ENCODE data around the gene EMP2. TPM values are rescaled to one million over a fixed set of nuclear protein-coding genes. Genes with fewer than 3 reads are reported as not detected.

Gene EMP2
- total RNA-seq, 4 donors from 2014 or later = 108 to 121 (median 109) TPM

DNA sequence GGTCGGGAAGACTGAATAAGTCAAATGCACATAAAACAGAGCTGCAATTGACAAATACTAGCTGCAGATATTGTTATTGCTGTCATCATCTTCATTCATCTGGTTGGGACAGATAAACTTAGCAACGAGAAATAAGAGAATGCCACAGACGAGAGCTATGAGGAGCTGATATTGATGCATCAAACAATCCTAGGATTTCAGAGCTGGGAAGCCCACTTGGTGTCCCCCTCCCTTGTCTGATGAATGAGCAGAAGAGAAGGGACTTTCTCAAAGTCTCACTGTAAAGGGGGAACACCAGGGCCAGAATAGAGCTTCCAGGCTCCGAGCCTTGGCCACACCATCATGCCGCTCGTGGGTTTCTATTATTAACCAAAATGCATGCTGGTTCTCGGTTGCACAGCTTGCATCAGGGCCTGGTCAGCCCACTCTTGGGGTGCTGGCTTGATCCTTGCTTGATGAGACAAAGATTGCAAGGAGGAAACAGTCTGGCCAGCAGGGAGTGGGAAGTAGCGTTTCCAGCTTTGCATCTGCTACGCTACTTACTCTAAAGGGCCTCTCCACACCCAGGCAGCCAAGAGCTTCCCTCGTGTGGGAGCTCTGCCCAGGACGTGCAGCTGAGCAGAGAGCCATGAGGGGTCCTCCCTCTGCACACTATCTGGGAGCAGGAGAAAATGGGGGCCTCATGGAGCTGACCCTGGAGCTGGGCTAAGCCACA, 28.4 kb upstream of the EMP2 start:
- 70 to 87% methylated on average over 7 of the region's 11 CpGs for WGBS, 2 donors
- TF ChIP-seq POLR2A (IDR thresholded peaks at IDR 0.05) = no peak
- TF ChIP-seq CTCF (IDR thresholded peaks at IDR 0.05) = no peak
- no peaks in the 10 kb centered on the region for H3K9me3 ChIP-seq
- no peak for DNase-seq
- no peak overlapping the region for H3K4me3 ChIP-seq
- H3K36me3 ChIP-seq = no peaks in the 10 kb centered on the region
- H3K27ac ChIP-seq = peak overlapping the region in 1 of 4 donors; percentile 26
- H3K27me3 ChIP-seq = no peaks in the 10 kb centered on the region
- intact Hi-C loops (cut with DNase I) = no loop called here
- peaks cover 0 to 28% (median 6%) of the 10 kb centered on the region in 3 donors for H3K4me1 ChIP-seq

- Histone ChIP-seq H3K9me3 (no peaks in the 10 kb centered on the region), H3K4me3 (no peak overlapping the region), H3K4me1 (peaks cover 0 to 29% (median 7%) of the 10 kb centered on the region in 3 donors), H3K36me3 (no peaks in the 10 kb centered on the region), H3K27ac (no peak overlapping the region), H3K27me3 (no peaks in the 10 kb centered on the region)
- TF ChIP-seq POLR2A (IDR thresholded peaks at IDR 0.05) (no peak), CTCF (IDR thresholded peaks at IDR 0.05) (no peak)
- intact Hi-C loops (cut with DNase I) = no loop called here
- DNase-seq = no peak
- 63 to 80% methylated on average over 1 to 3 of the region's 3 CpGs for WGBS, 2 donors
Measured at GRCh38 chr16:10607157-10607556, 26.8 kb upstream of the EMP2 start.

DNA sequence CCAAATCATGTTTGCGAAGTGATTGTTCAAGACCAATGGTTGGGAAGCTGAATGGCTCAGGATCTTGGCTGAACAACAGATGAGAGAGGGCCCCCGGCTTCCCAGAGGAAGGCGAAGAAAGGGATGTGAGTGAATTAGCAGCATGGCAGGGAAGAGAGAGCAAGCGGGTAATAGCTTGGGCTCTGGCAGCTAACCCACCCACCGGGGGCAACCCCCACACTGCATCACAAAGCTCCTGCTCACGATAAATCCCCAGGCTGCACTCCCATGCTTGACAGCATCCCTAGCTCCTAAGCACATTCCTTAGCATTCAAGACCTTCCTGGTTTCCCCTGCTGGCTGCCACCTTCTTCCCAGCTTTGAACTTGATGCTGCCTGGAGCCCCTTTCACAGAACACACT, 26.2 kb upstream of the EMP2 start:
- Histone ChIP-seq H3K27ac (no peak overlapping the region), H3K4me1 (peaks cover 4 to 34% (median 13%) of the 10 kb centered on the region in 3 donors), H3K27me3 (no peaks in the 10 kb centered on the region), H3K9me3 (no peaks in the 10 kb centered on the region), H3K36me3 (no peaks in the 10 kb centered on the region), H3K4me3 (no peak overlapping the region)
- intact Hi-C loops (cut with DNase I) = no loop called here
- no peak for DNase-seq
- WGBS, 2 donors = 68 to 81% methylated on average over 5 to 6 of the region's 6 CpGs
- no peak for TF ChIP-seq POLR2A (IDR thresholded peaks at IDR 0.05)
- no peak for TF ChIP-seq CTCF (IDR thresholded peaks at IDR 0.05)

DNA sequence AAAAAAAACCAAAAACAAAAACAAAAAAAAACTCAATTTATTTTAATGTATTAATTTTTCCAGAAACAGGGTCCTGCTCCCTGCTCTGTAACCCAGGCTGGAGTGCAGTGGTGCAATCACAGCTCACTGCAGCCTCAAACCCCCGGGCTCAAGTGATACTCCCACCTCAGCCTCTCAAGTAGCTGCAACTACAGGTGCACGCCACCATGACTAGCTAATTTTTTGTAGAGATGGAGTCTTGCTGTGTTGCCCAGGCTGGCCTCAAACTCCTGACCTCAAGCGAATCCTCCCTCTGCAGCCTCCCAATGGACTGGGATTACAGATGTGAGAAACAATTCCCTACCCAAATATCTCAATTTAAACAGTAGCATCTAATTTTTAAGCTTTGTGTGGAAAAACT, 25.2 kb upstream of the EMP2 start:
- Histone ChIP-seq H3K36me3 (no peaks in the 10 kb centered on the region), H3K9me3 (no peaks in the 10 kb centered on the region), H3K4me1 (peaks cover 8 to 40% (median 17%) of the 10 kb centered on the region in 3 donors), H3K4me3 (no peak overlapping the region), H3K27me3 (no peaks in the 10 kb centered on the region), H3K27ac (no peak overlapping the region)
- no peak for TF ChIP-seq CTCF (IDR thresholded peaks at IDR 0.05)
- TF ChIP-seq POLR2A (IDR thresholded peaks at IDR 0.05) = no peak
- intact Hi-C loops (cut with DNase I) = no loop called here
- no peak for DNase-seq
- WGBS, 2 donors = 86 to 90% methylated on average over 3 of the region's 3 CpGs

- H3K27me3 ChIP-seq = no peaks in the 10 kb centered on the region
- TF ChIP-seq CTCF (IDR thresholded peaks at IDR 0.05) (no peak), POLR2A (IDR thresholded peaks at IDR 0.05) (no peak)
- H3K4me1 ChIP-seq = peaks cover 26 to 58% (median 39%) of the 10 kb centered on the region in 3 donors
- H3K27ac ChIP-seq = peak overlapping the region in 3 of 4 donors; percentile 39 to 64 (median 43)
- WGBS, 2 donors = 33 to 47% methylated on average over 3 to 7 of the region's 13 CpGs
- no peak overlapping the region for H3K4me3 ChIP-seq
- H3K36me3 ChIP-seq = no peaks in the 10 kb centered on the region
- DNase-seq = no peak
- H3K9me3 ChIP-seq = no peaks in the 10 kb centered on the region
- intact Hi-C loops (cut with DNase I) = no loop called here
Measured at GRCh38 chr16:10601444-10602408, 21.3 kb upstream of the EMP2 start.

Data from esophagus squamous epithelium (tissue), 5 donors.